Nephron progenitor cell (in vitro differentiated cells): Measurements from ENCODE around the gene FMC1.
"Not testable (repeated sequence)": the region's sequence is repeated elsewhere in the genome, so short reads cannot be mapped to it uniquely, and the experiment has no call there.

Experiments
- DNase-seq: peaks from one replicate; pipeline ENCODE4 v3.0.0; 2021
- H3K27ac Mint-ChIP-seq: 2 replicates; pipeline ENCODE4 v1.8.0; 2021; ENCODE audit warnings: mild to moderate bottlenecking, moderate library complexity, mixed read lengths
- H3K27me3 Mint-ChIP-seq: 2 replicates; pipeline ENCODE4 v1.8.0; 2021; ENCODE audit warnings: mild to moderate bottlenecking, low read depth, mixed read lengths; ENCODE audit not compliant: poor library complexity
- H3K36me3 Mint-ChIP-seq: 2 replicates; pipeline ENCODE4 v1.8.0; 2021; ENCODE audit warnings: low read depth, mixed read lengths
- H3K4me1 Mint-ChIP-seq: 2 replicates; pipeline ENCODE4 v1.8.0; 2021; ENCODE audit warnings: mixed read lengths
- H3K4me3 Mint-ChIP-seq: 2 replicates; pipeline ENCODE4 v1.8.0; 2021; ENCODE audit warnings: mild to moderate bottlenecking, moderate library complexity, mixed read lengths
- H3K9me3 Mint-ChIP-seq: 2 replicates; pipeline ENCODE4 v1.8.0; 2021; ENCODE audit warnings: mild to moderate bottlenecking, moderate library complexity, mixed read lengths
- CTCF ChIP-seq: fragments of 200-600 bp; sonication (generic); IDR thresholded peaks from 2 replicates; pipeline ENCODE4 v1.5.0; 2021; ENCODE audit warnings: antibody characterized with exemption

FMC1 gene

GRCh38 chr7:139299296-139299695 lies 41.8 kb upstream of the FMC1 start:
- no peak overlapping the region for H3K27ac Mint-ChIP-seq
- H3K4me3 Mint-ChIP-seq: no peak overlapping the region
- peaks cover 11% of the 10 kb centered on the region for H3K4me1 Mint-ChIP-seq
- no peaks in the 10 kb centered on the region for H3K27me3 Mint-ChIP-seq
- peaks cover 41% of the 10 kb centered on the region for H3K36me3 Mint-ChIP-seq
- DNase-seq: no peak
- H3K9me3 Mint-ChIP-seq: no peaks in the 10 kb centered on the region
- TF ChIP-seq CTCF: no peak

GRCh38 chr7:139300390-139300789 lies 40.7 kb upstream of the FMC1 start:
- Mint-ChIP-seq H3K36me3 (peaks cover 38% of the 10 kb centered on the region), H3K4me1 (peaks cover 11% of the 10 kb centered on the region)
- no peak for DNase-seq

GRCh38 chr7:139304517-139304916 lies 36.6 kb upstream of the FMC1 start:
- Mint-ChIP-seq H3K27ac (no peak overlapping the region), H3K4me3 (no peak overlapping the region), H3K36me3 (peaks cover 59% of the 10 kb centered on the region), H3K9me3 (no peaks in the 10 kb centered on the region), H3K27me3 (no peaks in the 10 kb centered on the region), H3K4me1 (no peaks in the 10 kb centered on the region)
- DNase-seq: no peak
- TF ChIP-seq CTCF: no peak

More at GRCh38 chr7:139300390-139300789, 40.7 kb upstream of the FMC1 start:
- TF ChIP-seq CTCF: no peak
- Mint-ChIP-seq H3K27ac (no peak overlapping the region), H3K4me3 (no peak overlapping the region), H3K9me3 (no peaks in the 10 kb centered on the region), H3K27me3 (no peaks in the 10 kb centered on the region)

- Mint-ChIP-seq H3K27me3 (peaks cover 5% of the 10 kb centered on the region), H3K27ac (peak overlapping the region; percentile 33), H3K4me1 (peaks cover 11% of the 10 kb centered on the region), H3K9me3 (no peaks in the 10 kb centered on the region), H3K4me3 (no peak overlapping the region), H3K36me3 (no peaks in the 10 kb centered on the region)
- DNase-seq: no peak
- TF ChIP-seq CTCF: no peak
These were observed 23.1 kb upstream of the FMC1 start for GRCh38 chr7:139317939-139318505.

- Mint-ChIP-seq H3K4me3 (no peak overlapping the region), H3K27me3 (peaks cover 5% of the 10 kb centered on the region), H3K4me1 (peaks cover 11% of the 10 kb centered on the region), H3K9me3 (no peaks in the 10 kb centered on the region), H3K36me3 (no peaks in the 10 kb centered on the region), H3K27ac (peak overlapping the region; percentile 95)
- TF ChIP-seq CTCF: no peak
- DNase-seq: peak; percentile 10
These were observed 19.9 kb upstream of the FMC1 start for GRCh38 chr7:139321071-139321745.

GRCh38 chr7:139324709-139325108 lies 16.4 kb upstream of the FMC1 start:
- H3K27me3 Mint-ChIP-seq, H3K27ac Mint-ChIP-seq, H3K9me3 Mint-ChIP-seq, H3K4me3 Mint-ChIP-seq, DNase-seq, H3K36me3 Mint-ChIP-seq: not testable (repeated sequence)
- peaks cover 17% of the 10 kb centered on the region for H3K4me1 Mint-ChIP-seq
